Measurements from ENCODE around the gene NACC2. TPM values are rescaled to one million over a fixed set of nuclear protein-coding genes. Genes with fewer than 3 reads are reported as not detected.

NACC2 gene
- total and polyA plus RNA-seq, 8 donors = 4.1 to 69.2 (median 10.0) TPM

DNA sequence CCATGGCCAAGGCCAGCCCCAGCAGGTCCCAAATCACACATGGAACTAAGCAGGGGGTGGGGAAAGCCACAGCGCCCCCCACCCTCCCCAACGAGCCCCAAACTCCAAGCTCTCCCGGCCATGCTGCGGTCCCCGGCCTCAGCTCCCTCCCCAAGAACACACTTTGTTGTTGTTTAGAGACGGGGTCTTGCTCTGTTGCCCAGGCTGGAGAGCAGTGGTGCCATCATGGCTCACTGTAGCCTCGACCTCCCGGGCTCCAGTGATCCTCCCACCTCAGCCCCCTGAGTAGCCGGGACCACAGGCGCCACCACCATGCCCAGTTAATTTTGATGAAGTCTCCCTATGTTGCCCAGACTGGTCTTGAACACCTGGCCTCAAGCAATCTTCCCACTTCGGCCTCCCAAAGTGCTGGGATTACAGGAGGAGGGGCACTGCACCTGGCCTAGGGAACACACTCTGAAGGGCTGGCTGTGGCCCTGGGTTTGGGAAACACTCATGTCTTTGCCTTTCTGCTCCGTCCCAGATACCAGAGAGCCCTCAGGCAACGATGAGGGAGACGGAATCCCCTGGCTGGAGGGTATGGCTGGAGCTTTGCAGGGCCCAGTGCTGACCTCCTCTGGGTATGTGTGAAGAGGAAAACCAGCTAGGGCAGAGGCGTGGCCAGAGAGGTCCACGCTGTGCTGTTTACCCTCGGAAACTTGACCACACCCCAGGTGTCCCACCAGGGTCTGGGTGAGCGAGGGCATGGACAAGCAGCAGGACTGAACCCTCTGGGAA is 80.8 kb downstream of the NACC2 start:
- H3K4me3 ChIP-seq = no peak overlapping the region
- no peak for TF ChIP-seq POLR2AphosphoS5 (IDR thresholded peaks at IDR 0.05)
- TF ChIP-seq POLR2A (IDR thresholded peaks at IDR 0.05) = no peak
- TF ChIP-seq EP300 (IDR thresholded peaks at IDR 0.05) = no peak
- TF ChIP-seq CTCF (IDR thresholded peaks at IDR 0.05) = no peak
- peak in 1 of 2 donors; percentile 23 for DNase-seq
- H3K36me3 ChIP-seq = peaks cover 10 to 76% (median 50%) of the 10 kb centered on the region in 4 donors
- peaks cover 13 to 84% (median 47%) of the 10 kb centered on the region in 4 donors for H3K4me1 ChIP-seq
- H3K9me3 ChIP-seq = no peaks in the 10 kb centered on the region
- no peak overlapping the region for H3K27ac ChIP-seq
- WGBS, 5 donors = 68 to 85% (median 76%) methylated on average over 8 to 18 of the region's 18 CpGs
- no peaks in the 10 kb centered on the region for H3K27me3 ChIP-seq
- intact Hi-C loops (cut with DNase I; ENCODE audit: low total_unique reads) = no loop called here

- Histone ChIP-seq H3K27ac (peak overlapping the region in 2 of 5 donors; percentile 72 to 73), H3K36me3 (peaks cover 10 to 77% (median 57%) of the 10 kb centered on the region in 4 donors), H3K4me3 (no peak overlapping the region), H3K9me3 (no peaks in the 10 kb centered on the region), H3K4me1 (peaks cover 13 to 84% (median 49%) of the 10 kb centered on the region in 4 donors), H3K27me3 (no peaks in the 10 kb centered on the region)
- no peak for TF ChIP-seq POLR2AphosphoS5 (IDR thresholded peaks at IDR 0.05)
- TF ChIP-seq POLR2A (IDR thresholded peaks at IDR 0.05) = no peak
- TF ChIP-seq EP300 (IDR thresholded peaks at IDR 0.05) = no peak
- no peak for TF ChIP-seq CTCF (IDR thresholded peaks at IDR 0.05)
- DNase-seq = no peak
- WGBS, 5 donors = 89 to 93% (median 91%) methylated on average over 20 to 21 of the region's 21 CpGs
- intact Hi-C loops (cut with DNase I; ENCODE audit: low total_unique reads) = no loop called here
These were observed 81.5 kb downstream of the NACC2 start for GRCh38 chr9:136013524-136014034.

DNA sequence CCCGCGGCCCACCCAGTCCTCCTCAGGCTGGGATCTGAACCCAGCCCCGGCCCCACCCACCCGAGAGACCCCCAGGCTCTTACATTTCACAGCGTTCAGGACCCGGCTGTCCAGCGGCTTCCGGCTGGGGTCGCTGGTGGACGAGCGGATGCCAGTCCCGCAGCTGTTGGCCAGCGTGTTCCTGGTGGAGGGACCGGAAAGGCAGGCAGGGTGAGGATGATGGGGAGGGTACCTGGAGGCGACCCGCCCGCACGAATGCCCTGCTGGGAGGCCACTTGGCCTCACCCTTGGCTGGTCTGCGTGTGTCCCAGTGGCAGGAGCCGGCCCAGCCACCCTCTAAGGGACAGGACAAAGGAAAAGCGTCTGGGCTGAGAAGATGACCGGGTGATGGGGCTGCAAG is 82.0 kb downstream of the NACC2 start:
- Histone ChIP-seq H3K36me3 (peaks cover 10 to 78% (median 59%) of the 10 kb centered on the region in 4 donors), H3K27me3 (no peaks in the 10 kb centered on the region), H3K4me3 (no peak overlapping the region), H3K9me3 (no peaks in the 10 kb centered on the region), H3K4me1 (peaks cover 9 to 84% (median 47%) of the 10 kb centered on the region in 4 donors), H3K27ac (peak overlapping the region in 4 of 5 donors; percentile 59 to 74 (median 72))
- TF ChIP-seq POLR2A (IDR thresholded peaks at IDR 0.05) (no peak), POLR2AphosphoS5 (IDR thresholded peaks at IDR 0.05) (no peak), EP300 (IDR thresholded peaks at IDR 0.05) (no peak), CTCF (IDR thresholded peaks at IDR 0.05) (no peak)
- no peak for DNase-seq
- intact Hi-C loops (cut with DNase I; ENCODE audit: low total_unique reads) = no loop called here
- 90 to 93% (median 91%) methylated on average over 22 of the region's 22 CpGs for WGBS, 5 donors

DNA sequence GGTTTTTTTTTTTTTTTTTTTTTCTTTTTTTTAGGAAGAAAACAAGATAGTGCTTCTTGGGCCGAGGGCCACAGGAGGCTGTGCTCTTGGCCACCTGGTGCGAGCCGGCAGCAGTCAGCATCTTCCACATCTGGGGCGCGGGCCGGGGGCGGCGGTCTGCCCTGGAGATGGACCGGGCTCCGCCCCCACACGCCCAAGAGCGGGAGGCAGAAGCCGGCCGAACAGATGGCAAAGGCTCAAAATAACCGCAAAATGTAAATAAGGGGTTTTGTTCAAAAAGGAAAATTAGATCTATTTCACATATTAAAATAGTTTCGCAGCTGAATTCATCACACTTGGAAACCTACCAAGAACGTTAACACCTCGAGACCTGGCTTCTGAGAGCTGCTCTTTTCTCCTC is 82.4 kb downstream of the NACC2 start:
- H3K9me3 ChIP-seq = no peaks in the 10 kb centered on the region
- TF ChIP-seq POLR2AphosphoS5 (IDR thresholded peaks at IDR 0.05) (no peak), POLR2A (IDR thresholded peaks at IDR 0.05) (no peak), EP300 (IDR thresholded peaks at IDR 0.05) (no peak), CTCF (IDR thresholded peaks at IDR 0.05) (no peak)
- H3K27ac ChIP-seq = peak overlapping the region; percentile 13 to 74 (median 72)
- WGBS, 5 donors = 62 to 78% (median 73%) methylated on average over 18 of the region's 18 CpGs
- H3K36me3 ChIP-seq = peaks cover 10 to 78% (median 61%) of the 10 kb centered on the region in 4 donors
- H3K27me3 ChIP-seq = no peaks in the 10 kb centered on the region
- DNase-seq = no peak
- H3K4me3 ChIP-seq = peak overlapping the region in 1 of 4 donors; percentile 14
- intact Hi-C loops (cut with DNase I; ENCODE audit: low total_unique reads) = no loop called here
- peaks cover 4 to 84% (median 45%) of the 10 kb centered on the region in 4 donors for H3K4me1 ChIP-seq
